SK-N-SH (cell line): ENCODE results near the gene SLC8A1. TPM values are rescaled to one million over a fixed set of nuclear protein-coding genes. Genes with fewer than 3 reads are reported as not detected.

Experiments used
- EP300 ChIP-seq, 2 experiments: IDR thresholded peaks; 2 replicates each; pipeline versions ENCODE4 v1.4.0 to v1.6.1; 2012; ENCODE audit warnings: borderline replicate concordance in 1 of 2, low read depth in 1 of 2, low read length in 1 of 2
- FOXM1 ChIP-seq: IDR thresholded peaks from 2 replicates; pipeline ENCODE4 v1.4.0; 2012; ENCODE audit warnings: low read depth, mild to moderate bottlenecking
- GABPA ChIP-seq: IDR thresholded peaks from 2 replicates; pipeline ENCODE4 v1.4.0; 2012; ENCODE audit warnings: low read depth, mild to moderate bottlenecking
- GATA2 ChIP-seq: sonication (generic); formaldehyde crosslinking; IDR thresholded peaks from 2 replicates; pipeline ENCODE4 v1.5.0; 2020; ENCODE audit warnings: mild to moderate bottlenecking, missing genetic modification reagents
- JUND ChIP-seq: IDR thresholded peaks from 2 replicates; pipeline ENCODE4 v1.4.0; 2012
- NFIC ChIP-seq: IDR thresholded peaks from 2 replicates; pipeline ENCODE4 v1.4.0; 2012; ENCODE audit warnings: borderline replicate concordance
- NRF1 ChIP-seq: IDR thresholded peaks from 2 replicates; pipeline ENCODE4 v1.6.1; 2012; ENCODE audit warnings: low read depth, mild to moderate bottlenecking, low read length
- POLR2AphosphoS5 ChIP-seq: IDR thresholded peaks from 2 replicates; pipeline ENCODE4 v1.6.1; 2012; ENCODE audit warnings: low read depth, low read length
- RFX5 ChIP-seq: IDR thresholded peaks from 2 replicates; pipeline ENCODE4 v1.6.1; 2012; ENCODE audit warnings: mild to moderate bottlenecking, improper control_type of control experiment, low read length
- RXRA ChIP-seq: IDR thresholded peaks from 2 replicates; pipeline ENCODE4 v1.4.0; 2012; ENCODE audit warnings: low read depth, mild to moderate bottlenecking, borderline replicate concordance
- SMC3 ChIP-seq: IDR thresholded peaks from 2 replicates; pipeline ENCODE4 v1.6.1; 2012; ENCODE audit warnings: low read depth, low read length, improper control_type of control experiment
- TEAD4 ChIP-seq: IDR thresholded peaks from 2 replicates; pipeline ENCODE4 v1.4.0; 2012; ENCODE audit warnings: mild to moderate bottlenecking, borderline replicate concordance; ENCODE audit not compliant: insufficient read depth
- YY1 ChIP-seq: IDR thresholded peaks from 2 replicates; pipeline ENCODE4 v1.4.0; 2012; ENCODE audit warnings: low read depth, mild to moderate bottlenecking
- polyA plus RNA-seq, 3 experiments: library from polyadenylated mRNA; depleted of rRNA; stranded (reverse); fragments of >200 nt; gene quantifications; 2 replicates each; pipeline ENCODE4 v1.2.3, GENCODE V29; 2012
- TF ChIP-seq, protein P1 (sequence below): IDR thresholded peaks from 2 replicates; pipeline ENCODE4 v1.4.0; 2012; ENCODE audit warnings: low read depth, borderline replicate concordance
- TF ChIP-seq, protein P2 (sequence below): IDR thresholded peaks from 2 replicates; pipeline ENCODE4 v1.6.1; 2012; ENCODE audit warnings: mild to moderate bottlenecking, low read depth, low read length, moderate library complexity
- TF ChIP-seq, protein P3 (sequence below): fragments of 150-350 bp; IDR thresholded peaks from 2 replicates; pipeline ENCODE4 v1.6.1; 2017; ENCODE audit warnings: antibody characterized with exemption, low read length, low read depth, borderline replicate concordance
- TF ChIP-seq, protein P4 (sequence below): fragments of 200-600 bp; sonication (generic); IDR thresholded peaks from 2 replicates; pipeline ENCODE4 v1.6.1; 2017; ENCODE audit warnings: antibody characterized with exemption, mild to moderate bottlenecking, moderate library complexity
- TF ChIP-seq, protein P5 (sequence below): IDR thresholded peaks from 2 replicates; pipeline ENCODE4; 2012
- TF ChIP-seq, protein P6 (sequence below): fragments of 150-350 bp; IDR thresholded peaks from 2 replicates; pipeline ENCODE4 v1.6.1; 2016; ENCODE audit warnings: mild to moderate bottlenecking, low read depth, low read length

The SLC8A1 gene
- polyA plus RNA-seq, 1 of the 3 experiments (the other 2 are of a cell fraction): 3.2 TPM

DNA sequence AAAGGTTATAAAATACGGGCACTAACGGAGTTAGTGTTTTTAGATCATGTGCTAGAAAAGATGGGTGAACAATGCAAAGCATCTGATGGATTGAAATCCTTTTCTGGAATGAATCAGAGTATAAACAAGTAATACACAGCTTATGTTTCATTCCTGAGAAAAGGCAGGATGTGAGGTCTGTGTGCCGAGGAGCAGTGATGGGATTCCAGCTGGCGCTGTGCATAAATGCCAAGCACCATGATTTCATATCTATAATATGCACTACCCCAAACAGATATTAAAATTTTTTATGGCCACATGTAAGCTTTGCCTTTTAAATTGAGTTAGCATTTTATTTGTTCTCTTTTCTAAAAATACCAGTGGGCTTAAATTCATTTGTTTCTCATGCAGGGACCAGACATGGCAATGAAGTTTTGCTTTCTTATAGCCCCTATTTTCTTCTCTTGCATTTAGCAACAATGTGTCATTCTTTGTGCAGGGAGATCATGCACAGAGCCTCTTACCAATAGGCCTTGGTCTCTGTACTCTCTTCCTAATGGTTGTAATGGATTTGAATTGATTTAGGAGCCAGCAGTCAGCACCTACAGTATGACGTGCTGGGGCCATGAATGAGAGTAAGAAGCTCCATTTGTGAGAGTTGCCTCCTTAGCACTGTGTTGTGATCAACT lies 323.9 kb downstream of the SLC8A1 start (continued):
- TF ChIP-seq, protein P1, sequence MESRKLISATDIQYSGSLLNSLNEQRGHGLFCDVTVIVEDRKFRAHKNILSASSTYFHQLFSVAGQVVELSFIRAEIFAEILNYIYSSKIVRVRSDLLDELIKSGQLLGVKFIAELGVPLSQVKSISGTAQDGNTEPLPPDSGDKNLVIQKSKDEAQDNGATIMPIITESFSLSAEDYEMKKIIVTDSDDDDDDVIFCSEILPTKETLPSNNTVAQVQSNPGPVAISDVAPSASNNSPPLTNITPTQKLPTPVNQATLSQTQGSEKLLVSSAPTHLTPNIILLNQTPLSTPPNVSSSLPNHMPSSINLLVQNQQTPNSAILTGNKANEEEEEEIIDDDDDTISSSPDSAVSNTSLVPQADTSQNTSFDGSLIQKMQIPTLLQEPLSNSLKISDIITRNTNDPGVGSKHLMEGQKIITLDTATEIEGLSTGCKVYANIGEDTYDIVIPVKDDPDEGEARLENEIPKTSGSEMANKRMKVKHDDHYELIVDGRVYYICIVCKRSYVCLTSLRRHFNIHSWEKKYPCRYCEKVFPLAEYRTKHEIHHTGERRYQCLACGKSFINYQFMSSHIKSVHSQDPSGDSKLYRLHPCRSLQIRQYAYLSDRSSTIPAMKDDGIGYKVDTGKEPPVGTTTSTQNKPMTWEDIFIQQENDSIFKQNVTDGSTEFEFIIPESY: no peak
- 0 out of 2 replicates have a peak, but pooled peaks have one; percentile 31 for TF ChIP-seq FOXM1
- TF ChIP-seq, protein P2, sequence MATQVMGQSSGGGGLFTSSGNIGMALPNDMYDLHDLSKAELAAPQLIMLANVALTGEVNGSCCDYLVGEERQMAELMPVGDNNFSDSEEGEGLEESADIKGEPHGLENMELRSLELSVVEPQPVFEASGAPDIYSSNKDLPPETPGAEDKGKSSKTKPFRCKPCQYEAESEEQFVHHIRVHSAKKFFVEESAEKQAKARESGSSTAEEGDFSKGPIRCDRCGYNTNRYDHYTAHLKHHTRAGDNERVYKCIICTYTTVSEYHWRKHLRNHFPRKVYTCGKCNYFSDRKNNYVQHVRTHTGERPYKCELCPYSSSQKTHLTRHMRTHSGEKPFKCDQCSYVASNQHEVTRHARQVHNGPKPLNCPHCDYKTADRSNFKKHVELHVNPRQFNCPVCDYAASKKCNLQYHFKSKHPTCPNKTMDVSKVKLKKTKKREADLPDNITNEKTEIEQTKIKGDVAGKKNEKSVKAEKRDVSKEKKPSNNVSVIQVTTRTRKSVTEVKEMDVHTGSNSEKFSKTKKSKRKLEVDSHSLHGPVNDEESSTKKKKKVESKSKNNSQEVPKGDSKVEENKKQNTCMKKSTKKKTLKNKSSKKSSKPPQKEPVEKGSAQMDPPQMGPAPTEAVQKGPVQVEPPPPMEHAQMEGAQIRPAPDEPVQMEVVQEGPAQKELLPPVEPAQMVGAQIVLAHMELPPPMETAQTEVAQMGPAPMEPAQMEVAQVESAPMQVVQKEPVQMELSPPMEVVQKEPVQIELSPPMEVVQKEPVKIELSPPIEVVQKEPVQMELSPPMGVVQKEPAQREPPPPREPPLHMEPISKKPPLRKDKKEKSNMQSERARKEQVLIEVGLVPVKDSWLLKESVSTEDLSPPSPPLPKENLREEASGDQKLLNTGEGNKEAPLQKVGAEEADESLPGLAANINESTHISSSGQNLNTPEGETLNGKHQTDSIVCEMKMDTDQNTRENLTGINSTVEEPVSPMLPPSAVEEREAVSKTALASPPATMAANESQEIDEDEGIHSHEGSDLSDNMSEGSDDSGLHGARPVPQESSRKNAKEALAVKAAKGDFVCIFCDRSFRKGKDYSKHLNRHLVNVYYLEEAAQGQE: no peak
- TF ChIP-seq POLR2AphosphoS5: peak; percentile 71; the same call in 1 of the 2 replicates
- TF ChIP-seq NRF1: no peak
- TF ChIP-seq, protein P3, sequence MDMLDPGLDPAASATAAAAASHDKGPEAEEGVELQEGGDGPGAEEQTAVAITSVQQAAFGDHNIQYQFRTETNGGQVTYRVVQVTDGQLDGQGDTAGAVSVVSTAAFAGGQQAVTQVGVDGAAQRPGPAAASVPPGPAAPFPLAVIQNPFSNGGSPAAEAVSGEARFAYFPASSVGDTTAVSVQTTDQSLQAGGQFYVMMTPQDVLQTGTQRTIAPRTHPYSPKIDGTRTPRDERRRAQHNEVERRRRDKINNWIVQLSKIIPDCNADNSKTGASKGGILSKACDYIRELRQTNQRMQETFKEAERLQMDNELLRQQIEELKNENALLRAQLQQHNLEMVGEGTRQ: no peak
- TF ChIP-seq RFX5: no peak
- TF ChIP-seq, protein P4, sequence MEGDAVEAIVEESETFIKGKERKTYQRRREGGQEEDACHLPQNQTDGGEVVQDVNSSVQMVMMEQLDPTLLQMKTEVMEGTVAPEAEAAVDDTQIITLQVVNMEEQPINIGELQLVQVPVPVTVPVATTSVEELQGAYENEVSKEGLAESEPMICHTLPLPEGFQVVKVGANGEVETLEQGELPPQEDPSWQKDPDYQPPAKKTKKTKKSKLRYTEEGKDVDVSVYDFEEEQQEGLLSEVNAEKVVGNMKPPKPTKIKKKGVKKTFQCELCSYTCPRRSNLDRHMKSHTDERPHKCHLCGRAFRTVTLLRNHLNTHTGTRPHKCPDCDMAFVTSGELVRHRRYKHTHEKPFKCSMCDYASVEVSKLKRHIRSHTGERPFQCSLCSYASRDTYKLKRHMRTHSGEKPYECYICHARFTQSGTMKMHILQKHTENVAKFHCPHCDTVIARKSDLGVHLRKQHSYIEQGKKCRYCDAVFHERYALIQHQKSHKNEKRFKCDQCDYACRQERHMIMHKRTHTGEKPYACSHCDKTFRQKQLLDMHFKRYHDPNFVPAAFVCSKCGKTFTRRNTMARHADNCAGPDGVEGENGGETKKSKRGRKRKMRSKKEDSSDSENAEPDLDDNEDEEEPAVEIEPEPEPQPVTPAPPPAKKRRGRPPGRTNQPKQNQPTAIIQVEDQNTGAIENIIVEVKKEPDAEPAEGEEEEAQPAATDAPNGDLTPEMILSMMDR: no peak
- TF ChIP-seq, protein P5, sequence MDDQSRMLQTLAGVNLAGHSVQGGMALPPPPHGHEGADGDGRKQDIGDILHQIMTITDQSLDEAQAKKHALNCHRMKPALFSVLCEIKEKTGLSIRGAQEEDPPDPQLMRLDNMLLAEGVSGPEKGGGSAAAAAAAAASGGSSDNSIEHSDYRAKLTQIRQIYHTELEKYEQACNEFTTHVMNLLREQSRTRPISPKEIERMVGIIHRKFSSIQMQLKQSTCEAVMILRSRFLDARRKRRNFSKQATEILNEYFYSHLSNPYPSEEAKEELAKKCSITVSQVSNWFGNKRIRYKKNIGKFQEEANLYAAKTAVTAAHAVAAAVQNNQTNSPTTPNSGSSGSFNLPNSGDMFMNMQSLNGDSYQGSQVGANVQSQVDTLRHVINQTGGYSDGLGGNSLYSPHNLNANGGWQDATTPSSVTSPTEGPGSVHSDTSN: peak; percentile 71
- TF ChIP-seq EP300 (IDR thresholded peaks at IDR 0.05; ENCODE audit: borderline replicate concordance in 1 of 2, low read depth in 1 of 2, low read length in 1 of 2): peak in 1 of 2 experiments; percentile 73; a peak in 1 of 4 replicates
- peak; percentile 77 for TF ChIP-seq JUND
- no peak for TF ChIP-seq GABPA
- peak; percentile 72; the same call in 1 of the 2 replicates for TF ChIP-seq NFIC
- 0 out of 2 replicates have a peak, but pooled peaks have one; percentile 42 for TF ChIP-seq YY1
- no peak for TF ChIP-seq SMC3
- no peak for TF ChIP-seq RXRA
- TF ChIP-seq, protein P6, sequence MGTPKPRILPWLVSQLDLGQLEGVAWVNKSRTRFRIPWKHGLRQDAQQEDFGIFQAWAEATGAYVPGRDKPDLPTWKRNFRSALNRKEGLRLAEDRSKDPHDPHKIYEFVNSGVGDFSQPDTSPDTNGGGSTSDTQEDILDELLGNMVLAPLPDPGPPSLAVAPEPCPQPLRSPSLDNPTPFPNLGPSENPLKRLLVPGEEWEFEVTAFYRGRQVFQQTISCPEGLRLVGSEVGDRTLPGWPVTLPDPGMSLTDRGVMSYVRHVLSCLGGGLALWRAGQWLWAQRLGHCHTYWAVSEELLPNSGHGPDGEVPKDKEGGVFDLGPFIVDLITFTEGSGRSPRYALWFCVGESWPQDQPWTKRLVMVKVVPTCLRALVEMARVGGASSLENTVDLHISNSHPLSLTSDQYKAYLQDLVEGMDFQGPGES: no peak
- TF ChIP-seq TEAD4: no peak; the same call in 1 of the 2 replicates
- no peak for TF ChIP-seq GATA2
